ENCODE results near the gene PDXP. TPM values are rescaled to one million over a fixed set of nuclear protein-coding genes. Genes with fewer than 3 reads are reported as not detected.

Gene PDXP
- total and polyA plus RNA-seq, 4 donors = 23.4 to 42.2 (median 28.5) TPM

GRCh38 chr22:37618674-37619073 is 39.8 kb upstream of the PDXP start:
- H3K27ac ChIP-seq (ENCODE audit: low read depth in 1 of 2, low read length in 2 of 2) = no peak overlapping the region

More at GRCh38 chr22:37618674-37619073, 39.8 kb upstream of the PDXP start:
- H3K9ac ChIP-seq (ENCODE audit: low read depth in 1 of 2, low read length in 2 of 2) = no peak overlapping the region
- H3K36me3 ChIP-seq (ENCODE audit: control insufficient read depth in 4 of 4, insufficient read depth in 3 of 4, low read depth in 1 of 4, low read length in 3 of 4) = peaks cover 9 to 52% (median 20%) of the 10 kb centered on the region in 4 donors
- no peak for DNase-seq (ENCODE audit: low spot score)
- H3K27me3 ChIP-seq (ENCODE audit: control insufficient read depth in 4 of 4, insufficient read depth in 4 of 4, low read length in 3 of 4) = no peaks in the 10 kb centered on the region
- 95% methylated on average over 6 of the region's 6 CpGs for WGBS
- no peak overlapping the region for H3K4me3 ChIP-seq (ENCODE audit: low read depth in 1 of 3, low read length in 3 of 3)
- no peaks in the 10 kb centered on the region for H3K9me3 ChIP-seq (ENCODE audit: control insufficient read depth in 4 of 4, low read length in 3 of 4)
- H3K4me1 ChIP-seq (ENCODE audit: control insufficient read depth in 4 of 4, insufficient read depth in 4 of 4, low read length in 3 of 4) = peaks cover 0 to 4% (median 2%) of the 10 kb centered on the region in 4 donors
- TF ChIP-seq NR2F2 (IDR thresholded peaks at IDR 0.05) = no peak
- no peak for TF ChIP-seq RXRA (IDR thresholded peaks at IDR 0.05)
- no peak for TF ChIP-seq FOXA2 (IDR thresholded peaks at IDR 0.05)
- no peak for TF ChIP-seq HNF4A (conservative IDR thresholded peaks at IDR 0.05)
- TF ChIP-seq SP1 (IDR thresholded peaks at IDR 0.05) = no peak
- no peak for TF ChIP-seq HNF4G (IDR thresholded peaks at IDR 0.05)
- no peak for TF ChIP-seq ZBTB33 (IDR thresholded peaks at IDR 0.05)
- no peak for TF ChIP-seq MAX (IDR thresholded peaks at IDR 0.05)
- no peak for TF ChIP-seq REST (IDR thresholded peaks at IDR 0.05)
- no peak for TF ChIP-seq GABPA (IDR thresholded peaks at IDR 0.05 in 1 of 2, conservative IDR thresholded peaks at IDR 0.05 in 1 of 2)
- no peak for TF ChIP-seq TAF1 (conservative IDR thresholded peaks at IDR 0.05)
- no peak for TF ChIP-seq FOXA1 (IDR thresholded peaks at IDR 0.05)
- TF ChIP-seq EGR1 (IDR thresholded peaks at IDR 0.05; ENCODE audit: low read depth in 2 of 2) = no peak
- no peak for TF ChIP-seq CTCF (IDR thresholded peaks at IDR 0.05; ENCODE audit: low read depth, low read length, missing input control)
- TF ChIP-seq RAD21 (IDR thresholded peaks at IDR 0.05) = no peak
- TF ChIP-seq JUND (IDR thresholded peaks at IDR 0.05) = no peak
- TF ChIP-seq YY1 (IDR thresholded peaks at IDR 0.05) = no peak
- TF ChIP-seq ATF3 (IDR thresholded peaks at IDR 0.05) = no peak

All from liver (tissue), 9 donors.